Esophagus muscularis mucosa (tissue), 4 donors: ENCODE measurements around the gene ARHGEF10L.

Experiments used
- EP300 ChIP-seq: sonication (generic); formaldehyde crosslinking; IDR thresholded peaks from one replicate; pipeline ENCODE4 v1.6.1; 2017; ENCODE audit warnings: antibody characterized with exemption
- POLR2AphosphoS5 ChIP-seq, 2 donors: sonication (generic); formaldehyde crosslinking; IDR thresholded peaks; one replicate each; pipeline ENCODE4 v1.6.1; 2017; ENCODE audit warnings: antibody characterized with exemption in 2 of 2
- TF ChIP-seq, protein P1 (sequence below), 3 experiments: fragments of 200-600 bp in 2 of 3; fragments of 450-650 bp in 1 of 3; sonication (generic) in 2 of 3; IDR thresholded peaks; one replicate each; pipeline ENCODE4 v1.5.1; 2017 to 2019; ENCODE audit warnings: antibody characterized with exemption in 3 of 3, mild to moderate bottlenecking in 2 of 3, moderate library complexity in 1 of 3

- TF ChIP-seq, protein P1, sequence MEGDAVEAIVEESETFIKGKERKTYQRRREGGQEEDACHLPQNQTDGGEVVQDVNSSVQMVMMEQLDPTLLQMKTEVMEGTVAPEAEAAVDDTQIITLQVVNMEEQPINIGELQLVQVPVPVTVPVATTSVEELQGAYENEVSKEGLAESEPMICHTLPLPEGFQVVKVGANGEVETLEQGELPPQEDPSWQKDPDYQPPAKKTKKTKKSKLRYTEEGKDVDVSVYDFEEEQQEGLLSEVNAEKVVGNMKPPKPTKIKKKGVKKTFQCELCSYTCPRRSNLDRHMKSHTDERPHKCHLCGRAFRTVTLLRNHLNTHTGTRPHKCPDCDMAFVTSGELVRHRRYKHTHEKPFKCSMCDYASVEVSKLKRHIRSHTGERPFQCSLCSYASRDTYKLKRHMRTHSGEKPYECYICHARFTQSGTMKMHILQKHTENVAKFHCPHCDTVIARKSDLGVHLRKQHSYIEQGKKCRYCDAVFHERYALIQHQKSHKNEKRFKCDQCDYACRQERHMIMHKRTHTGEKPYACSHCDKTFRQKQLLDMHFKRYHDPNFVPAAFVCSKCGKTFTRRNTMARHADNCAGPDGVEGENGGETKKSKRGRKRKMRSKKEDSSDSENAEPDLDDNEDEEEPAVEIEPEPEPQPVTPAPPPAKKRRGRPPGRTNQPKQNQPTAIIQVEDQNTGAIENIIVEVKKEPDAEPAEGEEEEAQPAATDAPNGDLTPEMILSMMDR (IDR thresholded peaks at IDR 0.05): no peak
- TF ChIP-seq POLR2AphosphoS5 (IDR thresholded peaks at IDR 0.05) (peak in 1 of 2 donors; percentile 1), EP300 (no peak)
Measured at GRCh38 chr1:17538428-17539117, 925 bp upstream of the ARHGEF10L start.
